ES-I3 (cell line): ENCODE measurements around the gene RMDN2.

ENCODE experiments used
- H3K36me3 ChIP-seq: 2 replicates; pipeline ENCODE4 v1.6.1; 2013; ENCODE audit warnings: mild to moderate bottlenecking, low read length, control low read depth, moderate library complexity; ENCODE audit not compliant: insufficient read depth
- H3K4me1 ChIP-seq: 2 replicates; pipeline ENCODE4 v1.6.1; 2013; ENCODE audit warnings: mild to moderate bottlenecking, control low read depth, low read length; ENCODE audit not compliant: insufficient read depth
- H3K9ac ChIP-seq: 2 replicates; pipeline ENCODE4 v1.6.1; 2013; ENCODE audit warnings: low read depth, mild to moderate bottlenecking, low read length, moderate library complexity
- H3K9me3 ChIP-seq: 2 replicates; pipeline ENCODE4 v1.6.1; 2013; ENCODE audit warnings: mild to moderate bottlenecking, low read length, moderate library complexity; ENCODE audit not compliant: control insufficient read depth, insufficient read depth

Gene RMDN2

DNA sequence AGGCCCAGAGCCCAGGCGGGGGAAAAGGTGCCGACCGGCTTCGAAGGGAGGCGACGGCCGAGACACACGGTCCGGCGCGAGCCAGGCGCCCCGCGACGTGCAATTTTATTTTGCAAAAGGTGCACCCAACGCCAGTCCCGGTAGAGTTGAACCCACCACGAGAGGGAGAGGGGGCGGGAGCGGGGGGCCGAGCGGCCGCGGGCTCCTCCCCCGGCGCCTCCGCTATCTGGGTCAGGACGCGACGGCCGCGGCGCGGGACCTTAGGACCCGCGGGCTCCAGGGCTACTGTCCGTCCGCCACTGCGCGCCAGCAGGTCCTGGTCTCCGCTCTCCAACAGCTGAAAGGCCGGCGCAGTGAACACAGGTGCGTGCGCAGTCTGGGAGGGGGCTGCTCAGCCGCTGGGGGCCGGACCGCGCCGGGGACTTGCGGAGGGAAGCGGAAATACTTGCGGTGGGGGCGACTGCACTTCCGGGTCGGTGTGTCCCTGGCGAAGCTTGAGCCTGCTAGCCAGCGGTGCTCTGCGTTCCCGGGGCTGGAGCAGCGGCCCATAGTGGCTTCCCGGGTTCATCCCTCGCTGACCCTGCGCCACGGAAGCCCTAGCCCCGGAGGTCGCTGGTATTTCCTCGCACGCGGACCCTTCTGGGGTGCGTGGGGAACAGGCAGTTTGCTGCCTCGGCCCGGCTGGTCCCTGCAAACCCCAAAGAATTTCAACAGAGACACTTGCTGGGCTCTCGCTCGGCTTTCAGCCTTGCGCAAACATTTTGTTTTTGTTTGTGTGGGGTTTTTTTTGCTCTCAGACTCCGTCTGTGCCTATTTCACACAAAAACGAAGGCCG, at the start of gene RMDN2:
RMDN2 (plus strand) TSS at position 225 of the 835 bp plus-strand sequence. CDS start 3,991 bp downstream, outside the sequence.
- H3K9me3 ChIP-seq, result no peaks in the 10 kb centered on the region
- H3K4me1 ChIP-seq, result no peaks in the 10 kb centered on the region
- no peaks in the 10 kb centered on the region for H3K36me3 ChIP-seq
- H3K9ac ChIP-seq, result peak within 1 kb of the TSS; percentile 76

DNA sequence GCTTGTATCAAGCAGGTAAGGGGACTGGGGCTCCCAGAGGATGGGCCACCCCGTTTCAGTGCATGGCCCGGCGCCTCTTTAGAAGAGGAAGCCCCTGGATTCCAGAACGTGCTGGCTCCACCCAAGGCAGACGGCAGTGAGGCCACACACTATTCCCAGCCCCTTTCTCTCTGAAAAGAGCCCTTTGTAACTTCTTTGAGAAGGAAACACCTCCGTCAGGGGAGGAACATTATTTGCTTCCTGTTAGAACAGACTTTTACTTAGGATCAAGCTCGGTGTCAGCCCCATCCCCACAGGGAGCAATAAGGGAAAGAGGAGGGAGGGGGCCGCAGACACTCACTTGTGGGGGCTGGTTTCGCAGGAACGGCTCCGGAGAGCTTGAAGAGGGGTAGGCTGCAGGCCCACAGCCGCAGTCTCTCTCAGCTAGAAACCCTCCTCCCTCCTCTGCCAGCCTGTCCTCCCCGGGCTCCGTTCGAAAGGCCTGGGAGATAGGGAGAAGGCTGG, 49.6 kb upstream of the RMDN2 start:
- Histone ChIP-seq H3K4me1 (peaks cover 29% of the 10 kb centered on the region), H3K36me3 (no peaks in the 10 kb centered on the region), H3K9me3 (no peaks in the 10 kb centered on the region), H3K9ac (0 out of 2 replicates have a peak overlapping the region, but pooled peaks have one; percentile 10)

DNA sequence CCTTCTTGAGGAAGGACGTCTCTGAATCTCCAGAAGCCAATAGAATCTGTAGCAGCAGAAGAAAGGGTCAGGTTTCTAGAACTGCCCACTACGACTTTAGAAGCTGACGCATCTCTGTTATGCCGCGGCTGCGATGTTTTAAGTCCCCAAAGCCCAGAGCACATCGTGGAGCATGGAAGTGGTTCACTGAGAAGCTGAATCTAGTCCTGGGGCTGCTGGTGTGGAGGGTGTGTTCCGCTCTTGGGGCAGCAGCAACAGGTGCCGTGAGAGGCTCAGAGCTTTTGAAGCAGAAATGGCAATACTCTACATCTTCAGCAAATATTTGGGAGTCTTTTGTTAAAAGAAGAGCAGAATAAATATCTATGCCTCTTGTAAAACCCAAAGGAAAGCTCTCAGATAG, 48.9 kb upstream of the RMDN2 start:
- Histone ChIP-seq H3K9me3 (no peaks in the 10 kb centered on the region), H3K36me3 (no peaks in the 10 kb centered on the region), H3K9ac (no peak overlapping the region), H3K4me1 (peaks cover 27% of the 10 kb centered on the region)

DNA sequence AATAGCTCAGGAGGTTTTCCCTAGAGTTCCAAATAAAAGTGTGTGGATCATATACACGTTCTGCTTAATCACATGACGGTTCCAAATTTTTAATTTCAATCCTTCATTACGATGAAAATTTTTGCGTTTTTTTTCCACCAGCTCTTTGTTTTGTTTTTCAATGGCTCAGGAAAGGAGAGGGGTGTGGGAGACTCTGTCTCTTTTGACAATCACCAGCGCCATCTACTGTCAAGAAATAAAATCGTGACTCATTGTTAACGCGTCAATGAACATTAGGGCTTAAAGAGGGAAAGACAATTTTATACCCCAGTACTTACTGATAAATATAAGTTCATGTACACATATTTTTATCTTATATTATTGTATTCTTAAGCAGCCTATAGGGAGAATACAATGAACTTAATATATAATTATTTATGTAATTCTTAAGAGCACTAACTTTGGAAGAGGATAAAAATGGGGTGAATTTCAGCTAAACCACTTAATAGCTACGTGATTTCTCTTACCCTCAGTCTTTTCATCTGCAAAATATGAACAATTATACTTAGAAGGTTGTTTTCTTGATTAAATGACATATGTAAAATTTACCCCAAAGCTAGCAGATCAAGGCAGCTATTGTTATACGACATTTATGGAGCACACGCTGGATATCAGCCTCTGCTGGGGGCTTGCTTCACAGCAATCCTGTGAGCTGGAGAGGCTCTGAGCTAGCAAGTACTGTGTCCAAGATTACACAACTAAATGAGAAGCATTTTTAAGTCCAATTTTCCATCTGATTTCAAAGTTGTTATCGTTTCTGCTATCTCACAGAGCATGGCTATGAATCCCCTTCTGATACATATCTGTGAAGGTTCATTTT, 47.4 kb upstream of the RMDN2 start:
- no peaks in the 10 kb centered on the region for H3K9me3 ChIP-seq
- H3K9ac ChIP-seq, result no peak overlapping the region
- H3K36me3 ChIP-seq, result no peaks in the 10 kb centered on the region
- H3K4me1 ChIP-seq, result peaks cover 16% of the 10 kb centered on the region

GRCh38 chr2:37878536-37878935, 46.6 kb upstream of the RMDN2 start:
- no peak overlapping the region for H3K9ac ChIP-seq
- no peaks in the 10 kb centered on the region for H3K9me3 ChIP-seq
- H3K36me3 ChIP-seq, result no peaks in the 10 kb centered on the region
- peaks cover 13% of the 10 kb centered on the region for H3K4me1 ChIP-seq

GRCh38 chr2:37880551-37880950, 44.5 kb upstream of the RMDN2 start:
- no peak overlapping the region for H3K9ac ChIP-seq
- peaks cover 8% of the 10 kb centered on the region for H3K4me1 ChIP-seq
- H3K9me3 ChIP-seq, result no peaks in the 10 kb centered on the region
- H3K36me3 ChIP-seq, result no peaks in the 10 kb centered on the region

DNA sequence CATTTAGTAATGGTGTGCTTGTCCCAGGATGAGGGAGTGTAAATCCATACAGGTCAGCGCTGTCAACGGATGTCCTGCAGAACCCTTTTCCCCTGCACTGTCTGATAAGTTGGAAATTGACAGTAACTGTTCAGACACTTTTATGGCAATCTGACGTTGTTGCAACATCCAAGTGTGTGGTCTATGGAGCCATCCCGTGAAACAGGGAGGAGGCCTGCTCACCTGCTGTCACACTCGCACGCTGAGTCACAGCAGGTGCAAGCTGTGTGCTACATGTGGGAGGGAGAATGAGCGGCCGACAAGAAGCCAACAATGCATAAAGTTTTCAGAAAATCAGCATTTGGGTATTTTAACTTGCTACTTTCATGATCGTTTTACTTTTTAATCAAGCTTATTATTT, 43.7 kb upstream of the RMDN2 start:
- H3K36me3 ChIP-seq, result no peaks in the 10 kb centered on the region
- H3K4me1 ChIP-seq, result peaks cover 3% of the 10 kb centered on the region; the same call in 1 of the 2 replicates
- H3K9ac ChIP-seq, result no peak overlapping the region
- H3K9me3 ChIP-seq, result no peaks in the 10 kb centered on the region

DNA sequence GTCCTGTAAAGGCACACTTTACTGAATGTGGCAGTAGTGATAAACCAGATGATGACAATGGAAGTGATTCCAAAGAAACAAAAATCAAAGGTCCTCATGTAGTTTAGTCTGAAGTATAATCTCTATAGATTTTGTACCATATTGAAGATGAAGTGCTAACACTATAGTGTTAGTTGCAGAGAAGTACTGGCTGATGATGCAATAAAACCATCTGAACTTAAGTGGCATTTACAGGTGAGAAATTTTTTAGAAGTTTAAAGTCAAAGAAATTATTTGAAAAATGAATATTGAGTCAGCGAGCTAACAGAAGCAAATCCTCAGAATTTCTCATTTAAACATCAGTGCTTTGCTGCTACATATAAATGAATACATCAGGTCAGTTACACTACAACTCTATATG, 43.1 kb upstream of the RMDN2 start:
- Histone ChIP-seq H3K9me3 (no peaks in the 10 kb centered on the region), H3K9ac (no peak overlapping the region), H3K4me1 (peaks cover 3% of the 10 kb centered on the region; the same call in 1 of the 2 replicates), H3K36me3 (no peaks in the 10 kb centered on the region)

GRCh38 chr2:37883518-37883917, 41.6 kb upstream of the RMDN2 start:
- Histone ChIP-seq H3K9ac (no peak overlapping the region), H3K9me3 (no peaks in the 10 kb centered on the region), H3K4me1 (peaks cover 3% of the 10 kb centered on the region; the same call in 1 of the 2 replicates), H3K36me3 (no peaks in the 10 kb centered on the region)

DNA sequence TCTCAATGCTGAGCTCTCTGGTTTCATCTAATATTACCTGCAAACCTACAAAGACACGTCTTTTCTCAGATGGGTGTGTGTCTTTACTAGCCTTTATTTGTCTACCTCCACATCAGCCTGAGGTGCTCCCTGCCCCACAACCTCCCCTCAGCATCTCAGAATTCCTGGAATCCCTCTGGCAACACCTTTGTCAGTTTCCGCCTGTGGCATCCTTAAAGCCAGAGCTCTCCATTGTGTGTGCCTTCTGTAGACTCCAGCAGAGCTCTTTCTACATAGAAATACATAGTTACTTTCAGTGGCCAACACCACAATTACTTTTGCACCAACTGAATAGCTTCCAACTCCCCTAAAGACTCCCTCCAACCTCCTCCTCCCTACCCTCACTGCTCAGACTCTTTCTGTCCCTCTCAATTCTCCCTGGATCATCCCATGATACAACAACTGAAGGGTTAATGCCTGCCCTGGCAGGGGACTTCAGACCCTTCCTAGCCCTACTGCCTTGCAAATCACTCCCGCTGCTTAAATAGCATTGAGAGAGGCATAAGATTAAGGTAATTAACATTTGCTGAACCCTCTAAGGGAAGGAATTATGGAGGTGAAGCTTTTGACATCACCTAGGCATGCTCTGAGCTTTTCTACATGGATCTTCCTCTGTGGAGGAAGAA, 39.6 kb upstream of the RMDN2 start:
- Histone ChIP-seq H3K9me3 (no peaks in the 10 kb centered on the region), H3K36me3 (no peaks in the 10 kb centered on the region), H3K9ac (no peak overlapping the region)

GRCh38 chr2:37886745-37887144, 38.3 kb upstream of the RMDN2 start:
- Histone ChIP-seq H3K9ac (no peak overlapping the region), H3K36me3 (no peaks in the 10 kb centered on the region), H3K9me3 (no peaks in the 10 kb centered on the region), H3K4me1 (no peaks in the 10 kb centered on the region)

More for the DNA sequence above, 39.6 kb upstream of the RMDN2 start:
- H3K4me1 ChIP-seq, result peaks cover 3% of the 10 kb centered on the region; the same call in 1 of the 2 replicates

GRCh38 chr2:37887286-37887685, 37.8 kb upstream of the RMDN2 start:
- H3K4me1 ChIP-seq, result no peaks in the 10 kb centered on the region
- H3K9ac ChIP-seq, result no peak overlapping the region
- no peaks in the 10 kb centered on the region for H3K36me3 ChIP-seq
- H3K9me3 ChIP-seq, result no peaks in the 10 kb centered on the region

DNA sequence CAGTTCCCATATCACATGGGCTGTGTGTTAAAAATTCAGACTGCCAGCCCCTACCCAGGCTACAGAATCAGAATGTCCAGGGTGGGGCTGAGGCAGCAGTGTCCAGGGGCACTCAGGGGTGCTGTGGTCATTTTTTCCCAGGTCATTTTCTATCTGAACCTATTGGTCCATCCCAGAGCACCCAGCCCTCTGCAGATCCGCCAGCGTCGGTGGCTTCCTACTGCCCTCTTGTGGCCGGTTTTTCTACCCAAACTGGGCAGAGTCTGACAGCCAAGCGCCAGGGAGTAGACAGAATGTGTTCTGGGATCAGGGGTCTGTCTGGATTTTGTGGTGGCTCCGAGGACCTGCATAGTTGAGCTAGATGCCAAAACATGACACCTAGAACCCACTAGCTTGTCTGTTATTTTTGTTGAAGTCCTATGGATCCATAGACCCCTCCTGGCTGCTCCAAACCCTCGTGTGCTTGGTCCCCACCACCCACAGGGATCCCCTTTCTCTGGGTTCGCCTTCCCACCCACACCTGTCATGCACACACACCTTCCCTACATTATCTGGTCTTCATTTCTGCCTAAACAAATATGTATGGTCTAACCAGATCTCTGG, 34.1 kb upstream of the RMDN2 start:
- Histone ChIP-seq H3K36me3 (no peaks in the 10 kb centered on the region), H3K9me3 (no peaks in the 10 kb centered on the region), H3K4me1 (no peaks in the 10 kb centered on the region), H3K9ac (no peak overlapping the region)
